ENCODE measurements around the gene HOXC4. TPM values are rescaled to one million over a fixed set of nuclear protein-coding genes. Genes with fewer than 3 reads are reported as not detected.
A peak's percentile ranks its signal among the peaks of the same experiment; 100 is the strongest.

The HOXC4 gene
- total and polyA plus RNA-seq, 4 donors, result 0.02 TPM; not detected in 3

GRCh38 chr12:54033106-54033979, 20.3 kb upstream of the HOXC4 start:
- H3K27me3 ChIP-seq (ENCODE audit: control insufficient read depth in 4 of 4, insufficient read depth in 4 of 4, low read length in 3 of 4), result peaks cover 14 to 29% (median 23%) of the 10 kb centered on the region in 4 donors

More at GRCh38 chr12:54033106-54033979, 20.3 kb upstream of the HOXC4 start:
- no peak for TF ChIP-seq REST (IDR thresholded peaks at IDR 0.05)
- no peak for TF ChIP-seq NR2F2 (IDR thresholded peaks at IDR 0.05)
- TF ChIP-seq FOXA1 (IDR thresholded peaks at IDR 0.05), result no peak
- TF ChIP-seq HNF4A (conservative IDR thresholded peaks at IDR 0.05), result no peak
- no peak for TF ChIP-seq SP1 (IDR thresholded peaks at IDR 0.05)
- TF ChIP-seq FOXA2 (IDR thresholded peaks at IDR 0.05), result no peak
- no peak for TF ChIP-seq HNF4G (IDR thresholded peaks at IDR 0.05)
- no peak for TF ChIP-seq ZBTB33 (IDR thresholded peaks at IDR 0.05)
- no peak for TF ChIP-seq EGR1 (IDR thresholded peaks at IDR 0.05; ENCODE audit: low read depth in 2 of 2)
- TF ChIP-seq ATF3 (IDR thresholded peaks at IDR 0.05), result no peak
- no peak for TF ChIP-seq CTCF (IDR thresholded peaks at IDR 0.05; ENCODE audit: low read depth, low read length, missing input control)
- no peak for TF ChIP-seq GABPA (IDR thresholded peaks at IDR 0.05 in 1 of 2, conservative IDR thresholded peaks at IDR 0.05 in 1 of 2)
- no peak for TF ChIP-seq JUND (IDR thresholded peaks at IDR 0.05)
- TF ChIP-seq MAX (IDR thresholded peaks at IDR 0.05), result no peak
- no peak for TF ChIP-seq RXRA (IDR thresholded peaks at IDR 0.05)
- TF ChIP-seq YY1 (IDR thresholded peaks at IDR 0.05), result no peak
- TF ChIP-seq RAD21 (IDR thresholded peaks at IDR 0.05), result no peak
- H3K9ac ChIP-seq (ENCODE audit: low read depth in 1 of 2, low read length in 2 of 2), result no peak overlapping the region
- no peak for DNase-seq (ENCODE audit: low spot score)
- WGBS, result 5% methylated on average over 61 of the region's 61 CpGs
- peaks cover 0 to 20% (median 4%) of the 10 kb centered on the region in 4 donors for H3K4me1 ChIP-seq (ENCODE audit: control insufficient read depth in 4 of 4, insufficient read depth in 4 of 4, low read length in 3 of 4)
- no peaks in the 10 kb centered on the region for H3K36me3 ChIP-seq (ENCODE audit: control insufficient read depth in 4 of 4, insufficient read depth in 3 of 4, low read depth in 1 of 4, low read length in 3 of 4)
- peak overlapping the region in 1 of 3 donors; percentile 7 for H3K4me3 ChIP-seq (ENCODE audit: low read depth in 1 of 3, low read length in 3 of 3)
- H3K9me3 ChIP-seq (ENCODE audit: control insufficient read depth in 4 of 4, low read length in 3 of 4), result peaks cover 0 to 3% (median 0%) of the 10 kb centered on the region in 4 donors
- H3K27ac ChIP-seq (ENCODE audit: low read depth in 1 of 2, low read length in 2 of 2), result no peak overlapping the region
